SK-N-SH treated with all-trans-retinoic acid at 6 μM for 48 hours (cell line): ENCODE results near the gene AMPD3.

Experiments
- ATAC-seq: fragments of 200-7000 bp; cut with Tn5 transposase; 3 replicates; pipeline ENCODE4 v1.9.1; 2020; ENCODE audit warnings: mild to moderate bottlenecking, moderate library complexity
- CREB5 ChIP-seq: fragments of 250-450 bp; sonication (Bioruptor Pico); IDR thresholded peaks from 2 replicates; pipeline ENCODE4 v1.5.1; 2020; ENCODE audit warnings: low read depth, mild to moderate bottlenecking, moderate library complexity
- CSDC2 ChIP-seq: fragments of 250-450 bp; sonication (Bioruptor Pico); IDR thresholded peaks from 2 replicates; pipeline ENCODE4 v1.5.0; 2020; ENCODE audit warnings: mild to moderate bottlenecking, moderate library complexity
- ESRRG ChIP-seq: fragments of 250-450 bp; sonication (Bioruptor Pico); IDR thresholded peaks from 2 replicates; pipeline ENCODE4 v1.6.1; 2021; ENCODE audit warnings: mild to moderate bottlenecking
- ISL1 ChIP-seq: fragments of 250-450 bp; sonication (Bioruptor Pico); IDR thresholded peaks from 2 replicates; pipeline ENCODE4 v2.1.2; 2022; ENCODE audit warnings: mild to moderate bottlenecking, moderate library complexity
- OSR1 ChIP-seq: fragments of 250-450 bp; sonication (Bioruptor Pico); IDR thresholded peaks from 2 replicates; pipeline ENCODE4 v1.8.0; 2022; ENCODE audit warnings: moderate library complexity, mild to moderate bottlenecking, inconsistent platforms
- POU6F1 ChIP-seq: fragments of 250-450 bp; sonication (Bioruptor Pico); IDR thresholded peaks from 2 replicates; pipeline ENCODE4 v1.8.0; 2021; ENCODE audit warnings: low read depth, mild to moderate bottlenecking, moderate library complexity, borderline replicate concordance
- PPARA ChIP-seq: fragments of 250-450 bp; sonication (Bioruptor Pico); IDR thresholded peaks from 2 replicates; pipeline ENCODE4 v1.5.0; 2020; ENCODE audit warnings: mild to moderate bottlenecking, borderline replicate concordance
- TCF4 ChIP-seq: fragments of 250-450 bp; sonication (Bioruptor Pico); IDR thresholded peaks from 2 replicates; pipeline ENCODE4 v1.8.0; 2021; ENCODE audit warnings: mild to moderate bottlenecking, moderate library complexity, borderline replicate concordance
- TOX ChIP-seq: fragments of 250-450 bp; sonication (Bioruptor Pico); IDR thresholded peaks from 2 replicates; pipeline ENCODE4 v1.8.0; 2021; ENCODE audit warnings: mild to moderate bottlenecking, moderate library complexity, borderline replicate concordance
- TSHZ2 ChIP-seq: fragments of 250-450 bp; sonication (Bioruptor Pico); IDR thresholded peaks from 2 replicates; pipeline ENCODE4 v1.5.0; 2020; ENCODE audit warnings: mild to moderate bottlenecking, moderate library complexity
- ZC3H10 ChIP-seq: fragments of 250-450 bp; sonication (Bioruptor Pico); IDR thresholded peaks from 2 replicates; pipeline ENCODE4 v1.5.1; 2021; ENCODE audit warnings: mild to moderate bottlenecking, moderate library complexity
- ZFP3 ChIP-seq: fragments of 250-450 bp; sonication (Bioruptor Pico); IDR thresholded peaks from 2 replicates; pipeline ENCODE4 v1.5.0; 2020; ENCODE audit warnings: mild to moderate bottlenecking, moderate library complexity
- ZFP30 ChIP-seq: fragments of 450-650 bp; formaldehyde crosslinking; IDR thresholded peaks from 2 replicates; pipeline ENCODE4 v1.5.0; 2022; ENCODE audit warnings: mild to moderate bottlenecking, moderate library complexity
- ZNF565 ChIP-seq: fragments of 450-650 bp; formaldehyde crosslinking; conservative IDR thresholded peaks from 2 replicates; pipeline ENCODE4 v1.5.0; 2020; ENCODE audit warnings: low read depth, mild to moderate bottlenecking, moderate library complexity
- ZNF70 ChIP-seq: fragments of 450-650 bp; formaldehyde crosslinking; IDR thresholded peaks from 2 replicates; pipeline ENCODE4 v1.5.0; 2020; ENCODE audit warnings: mild to moderate bottlenecking, moderate library complexity
- ZNF8 ChIP-seq: fragments of 450-650 bp; formaldehyde crosslinking; IDR thresholded peaks from 2 replicates; pipeline ENCODE4 v1.5.0; 2020; ENCODE audit warnings: mild to moderate bottlenecking, moderate library complexity

AMPD3 gene

DNA sequence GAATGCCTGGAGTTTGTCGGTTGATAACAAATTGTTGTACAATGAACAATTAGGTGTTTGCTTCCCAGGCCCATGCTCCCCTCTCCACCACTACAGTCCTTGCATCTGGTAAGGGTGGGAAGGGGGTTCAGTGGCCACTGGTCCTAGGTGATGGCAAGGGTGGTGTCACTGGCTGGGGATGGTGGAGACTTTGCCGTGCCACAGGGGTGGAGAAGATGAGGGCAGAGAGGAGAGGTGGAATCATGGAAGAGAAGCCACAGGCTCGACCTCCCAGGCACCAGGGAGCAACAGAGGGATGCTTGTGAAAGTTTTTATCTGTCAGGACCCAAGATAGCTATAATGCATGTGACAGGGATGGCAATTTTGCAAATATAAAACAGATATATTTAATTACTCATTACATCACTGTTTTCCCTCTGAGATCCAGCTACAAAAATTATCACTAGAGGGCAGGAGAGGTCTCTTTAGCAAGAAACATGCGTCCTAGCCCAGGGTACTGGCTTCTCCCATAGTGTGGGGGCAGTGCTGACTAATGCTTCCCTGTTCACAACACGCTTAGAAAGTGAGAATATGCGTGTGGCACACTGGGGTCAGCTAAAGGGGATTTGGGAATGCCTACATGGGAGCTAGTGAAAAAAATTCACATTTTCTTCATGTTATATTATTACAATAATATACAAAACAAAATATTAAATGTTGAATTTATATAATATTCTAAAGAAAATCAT lies 49.0 kb upstream of the AMPD3 start (continued):
- no peak for TF ChIP-seq TOX (CRISPR knock-in tag)
- TF ChIP-seq ESRRG (CRISPR knock-in tag) = no peak
- peak; percentile 18; the same call in 1 of the 2 replicates for TF ChIP-seq ZFP30 (CRISPR knock-in tag)
- peak; percentile 71 for TF ChIP-seq ZNF8 (CRISPR knock-in tag)
- TF ChIP-seq CSDC2 = no peak

DNA sequence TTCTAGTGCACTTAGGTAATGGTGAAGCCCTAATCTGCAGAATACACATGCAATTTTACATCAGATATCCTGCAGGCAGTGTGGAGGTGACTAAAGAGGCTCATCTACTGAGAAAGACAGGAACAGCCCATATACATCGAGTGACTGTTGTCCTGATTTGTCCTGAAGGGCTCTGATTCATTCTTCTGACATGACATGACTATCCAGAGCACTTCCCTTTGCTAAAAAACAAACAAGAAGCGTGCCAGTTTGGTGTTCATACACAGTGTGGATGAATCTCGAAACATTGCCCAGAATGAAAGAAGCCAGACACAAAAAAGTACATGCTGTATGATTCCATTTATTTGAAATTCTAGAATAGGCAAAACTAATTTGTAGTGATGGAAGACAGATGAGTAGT lies 48.0 kb upstream of the AMPD3 start:
- ATAC-seq = peak; percentile 74

DNA sequence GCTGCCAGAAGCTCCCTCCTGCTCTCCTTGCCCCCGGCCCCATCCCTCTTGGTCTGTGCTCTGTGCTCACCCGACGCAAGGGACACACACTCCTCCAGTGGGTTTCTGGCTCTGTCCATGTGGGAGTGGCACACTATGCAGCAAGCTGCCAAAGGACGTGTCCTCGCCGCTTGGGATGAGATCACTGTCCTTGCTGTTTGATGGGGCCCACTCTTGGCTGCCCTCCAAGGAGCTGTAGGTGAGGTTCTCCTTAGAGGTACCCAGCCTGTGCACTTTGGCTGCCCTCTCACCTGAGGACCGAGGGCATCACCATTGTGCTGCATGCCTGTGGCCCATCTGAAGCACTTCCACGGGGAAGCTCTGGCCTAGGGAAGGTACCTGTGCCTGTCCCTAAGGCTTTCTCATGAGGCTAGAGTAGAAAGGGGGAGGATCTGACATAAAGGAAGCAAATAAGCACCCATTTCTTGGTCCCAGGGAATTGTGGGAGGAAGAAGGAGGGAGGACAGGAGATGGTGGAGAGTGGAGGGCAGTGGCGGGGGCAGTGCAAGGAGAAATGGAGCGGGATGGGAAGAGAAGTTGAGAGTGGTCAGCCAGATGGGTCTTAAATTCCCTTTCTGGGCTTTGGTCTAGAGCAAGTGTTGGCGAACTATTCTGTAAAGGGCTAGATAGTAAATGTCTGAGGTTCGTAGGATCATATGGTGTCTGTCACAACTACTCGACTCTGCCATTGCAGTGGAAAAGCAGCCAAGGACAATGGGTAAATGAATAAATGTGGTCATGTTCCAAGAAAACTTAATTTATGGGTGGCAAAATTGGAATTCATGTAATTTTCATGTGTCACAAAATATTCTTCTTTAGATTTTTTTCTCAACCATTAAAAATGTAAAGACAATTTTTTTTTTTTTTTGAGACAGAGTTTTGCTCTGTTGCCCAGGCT lies 47.0 kb upstream of the AMPD3 start:
- peak; percentile 19; the same call in 2 of the 3 replicates for ATAC-seq
- TF ChIP-seq TSHZ2 (CRISPR knock-in tag) (no peak), ZNF8 (CRISPR knock-in tag) (no peak), ZNF565 (CRISPR knock-in tag) (no peak), ISL1 (CRISPR knock-in tag) (no peak), ZC3H10 (CRISPR knock-in tag) (no peak), CSDC2 (no peak), ESRRG (CRISPR knock-in tag) (no peak)

More for the DNA sequence above, 48.0 kb upstream of the AMPD3 start:
- TF ChIP-seq ZNF8 (CRISPR knock-in tag) (no peak), ISL1 (CRISPR knock-in tag) (peak; percentile 77), ZFP30 (CRISPR knock-in tag) (no peak), ZNF70 (CRISPR knock-in tag) (no peak), TSHZ2 (CRISPR knock-in tag) (peak; percentile 53; the same call in 1 of the 2 replicates), POU6F1 (CRISPR knock-in tag) (peak; percentile 10; the same call in 1 of the 2 replicates), PPARA (CRISPR knock-in tag) (no peak), ZFP3 (CRISPR knock-in tag) (no peak), ESRRG (CRISPR knock-in tag) (peak; percentile 72; the same call in 1 of the 2 replicates), TCF4 (CRISPR knock-in tag) (peak; percentile 34; the same call in 1 of the 2 replicates), CREB5 (CRISPR knock-in tag) (0 out of 2 replicates have a peak, but pooled peaks have one; percentile 32), OSR1 (CRISPR knock-in tag) (no peak)
